HG03064 (cell line): ENCODE measurements around the gene NPAT.

ENCODE experiments used
- ATAC-seq: cut with Tn5 transposase; IDR thresholded peaks from one replicate; pipeline ENCODE4 v1.9.1; 2021; ENCODE audit warnings: low read depth; ENCODE audit not compliant: unreplicated experiment

Gene NPAT

DNA sequence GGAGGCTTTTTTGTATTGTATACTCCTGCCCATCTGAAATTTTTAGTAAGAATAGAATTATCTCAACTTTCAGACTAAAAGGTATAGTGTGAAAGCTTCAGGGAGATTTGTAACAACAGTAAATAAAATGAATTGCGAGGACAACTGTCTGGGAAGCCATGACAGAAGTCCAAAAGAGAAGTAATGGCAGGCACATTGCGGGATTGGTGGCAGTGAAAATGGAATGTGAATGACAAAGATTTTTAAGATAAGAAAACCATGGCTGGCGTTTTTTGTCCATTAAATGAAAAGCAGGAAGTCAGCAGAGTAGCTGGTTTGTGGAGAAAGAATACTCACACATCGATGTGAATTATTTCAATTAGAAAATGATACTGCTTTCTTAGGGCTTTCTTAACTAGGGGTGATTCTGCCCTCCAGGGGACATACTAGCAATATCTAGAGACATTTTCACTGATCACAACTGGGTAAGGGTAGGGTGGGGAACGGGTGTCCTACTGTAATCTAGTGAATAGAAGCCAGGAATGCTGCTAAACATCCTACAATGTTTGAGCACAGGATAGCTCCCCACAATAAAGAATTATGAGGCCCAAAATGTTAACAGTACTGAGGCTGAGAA, 1.6 kb downstream of the NPAT start:
- no peak for ATAC-seq

DNA sequence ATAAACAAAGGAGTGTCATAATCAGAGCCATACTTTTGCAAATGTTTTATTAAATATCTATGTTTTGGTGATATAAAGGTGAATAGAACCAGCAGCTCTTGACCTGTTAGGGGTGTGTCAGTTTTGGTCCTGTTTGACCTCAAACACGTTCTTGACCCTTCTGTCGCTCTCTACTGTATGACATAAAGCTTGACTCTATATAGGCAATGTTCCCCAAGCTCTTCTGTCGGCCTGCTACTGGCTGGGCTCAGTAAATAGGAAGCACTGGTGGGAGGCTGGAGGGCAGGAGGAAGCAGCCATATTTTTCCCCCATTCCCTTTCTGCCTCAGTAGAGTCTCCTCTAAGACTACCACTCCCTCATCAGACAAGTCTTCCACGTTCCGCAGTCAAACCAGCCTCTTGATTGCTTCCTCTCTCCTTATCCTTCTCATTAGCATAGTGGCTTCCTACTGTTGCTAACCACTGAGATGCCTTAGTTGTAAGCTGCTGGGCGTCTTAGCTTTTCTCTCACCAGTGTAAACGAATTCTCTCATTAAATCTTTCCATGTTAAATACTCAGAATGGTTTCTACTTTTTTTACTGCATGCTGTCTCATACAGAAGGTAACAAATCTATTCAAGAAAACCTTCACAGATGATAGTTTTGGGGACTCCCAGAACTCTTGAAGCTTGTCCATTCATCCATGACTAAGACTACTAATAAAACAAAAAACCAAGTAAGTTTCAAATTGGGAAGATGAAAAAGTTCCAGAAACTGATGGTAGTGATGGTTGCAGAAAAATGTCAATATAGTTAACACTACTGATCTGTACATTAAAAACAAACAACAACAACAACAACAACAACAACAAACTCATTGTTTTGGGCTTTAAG, 3.3 kb downstream of the NPAT start:
- ATAC-seq: no peak

DNA sequence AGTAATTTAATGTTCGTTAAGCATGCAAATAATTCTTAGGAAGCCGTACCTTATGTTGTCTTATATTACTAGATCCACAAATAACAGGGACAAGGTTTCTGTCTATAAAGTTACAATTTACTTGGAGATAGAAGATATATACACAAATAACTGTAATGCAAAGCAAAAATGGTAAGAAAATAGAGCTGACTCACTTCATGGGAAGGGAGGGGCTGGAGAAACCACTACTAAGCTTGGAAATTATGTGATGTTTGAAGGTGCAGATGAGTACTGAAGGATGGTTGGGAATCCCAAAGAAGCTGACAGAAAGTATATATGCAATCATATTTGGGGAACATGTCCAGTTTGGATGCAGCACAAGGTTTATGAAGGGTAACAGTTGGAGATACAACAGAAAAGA, 4.0 kb downstream of the NPAT start:
- no peak for ATAC-seq

DNA sequence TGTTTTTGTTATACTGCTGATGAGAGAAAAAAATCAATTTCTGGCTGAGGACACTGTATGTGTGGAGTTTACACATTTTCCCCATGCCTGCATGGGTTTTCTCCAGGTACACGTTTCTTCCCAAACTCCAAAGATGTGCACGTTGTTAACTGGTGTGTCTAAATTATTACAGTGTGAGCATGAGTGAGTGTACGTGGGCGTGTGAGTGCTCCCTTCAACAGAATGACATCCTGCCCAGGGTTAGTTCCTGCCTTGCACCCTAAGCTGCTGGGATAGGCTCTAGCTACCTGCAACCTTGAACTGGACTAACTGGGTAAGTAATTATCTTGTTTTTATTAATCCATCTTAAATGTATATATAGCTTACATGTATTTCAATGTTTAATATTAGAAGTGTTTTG, 5.5 kb downstream of the NPAT start:
- no peak for ATAC-seq

DNA sequence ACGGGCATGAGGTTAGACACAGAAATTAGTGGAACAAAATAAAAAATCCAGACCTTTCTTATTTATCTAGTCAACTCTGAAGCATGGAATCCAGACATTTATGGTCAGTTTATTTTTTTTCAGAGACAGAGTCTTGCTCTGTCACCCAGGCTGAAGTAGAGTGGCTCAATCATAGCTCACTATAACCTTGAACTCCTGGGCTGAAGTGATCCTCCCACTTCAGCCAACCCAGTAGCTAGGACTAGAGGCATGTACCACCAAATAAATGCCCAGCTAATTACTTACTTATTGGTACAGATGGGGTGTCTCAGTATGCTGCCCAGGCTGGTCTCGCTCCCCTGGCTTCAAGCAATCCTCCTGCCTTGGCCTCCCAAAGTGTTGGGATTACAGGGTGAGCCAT, 8.7 kb downstream of the NPAT start:
- no peak for ATAC-seq

DNA sequence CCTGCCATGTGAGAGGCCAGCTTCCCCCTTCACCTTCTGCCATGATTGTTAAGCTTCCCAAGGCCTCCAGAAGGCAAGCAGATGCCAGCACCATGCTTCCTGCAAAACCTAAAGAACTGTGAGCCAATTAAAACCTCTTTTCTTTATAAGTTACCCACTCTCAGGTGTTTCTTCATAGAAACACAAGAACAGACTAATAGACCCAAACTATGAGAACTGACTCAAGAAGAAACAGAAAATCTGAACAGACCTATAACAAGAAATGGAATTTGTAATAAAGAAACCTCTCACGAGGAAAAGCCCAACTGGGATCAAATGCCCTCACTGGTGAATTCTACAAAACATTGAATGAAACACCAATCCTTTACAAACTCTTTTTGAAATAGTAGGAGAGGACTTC, 12.0 kb downstream of the NPAT start:
- ATAC-seq: no peak

DNA sequence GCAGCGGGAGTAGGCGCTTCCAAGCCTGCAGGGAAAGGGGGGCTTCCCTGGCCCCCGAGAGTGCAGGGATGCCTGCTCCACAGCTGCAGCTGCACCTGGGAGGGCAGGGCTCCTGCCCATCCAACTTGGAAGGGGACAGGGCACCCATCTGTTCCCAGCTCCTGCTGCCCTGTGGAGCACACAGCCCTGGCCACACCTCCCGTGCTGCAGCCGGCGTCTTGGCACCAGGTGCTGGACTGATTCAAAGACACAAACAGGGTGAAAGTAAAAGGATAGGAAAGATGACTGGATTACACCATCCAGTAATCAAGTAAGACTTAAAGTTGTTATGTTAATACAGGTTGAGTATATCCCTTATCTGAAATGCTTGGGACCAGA, 14.8 kb downstream of the NPAT start:
- no peak for ATAC-seq

DNA sequence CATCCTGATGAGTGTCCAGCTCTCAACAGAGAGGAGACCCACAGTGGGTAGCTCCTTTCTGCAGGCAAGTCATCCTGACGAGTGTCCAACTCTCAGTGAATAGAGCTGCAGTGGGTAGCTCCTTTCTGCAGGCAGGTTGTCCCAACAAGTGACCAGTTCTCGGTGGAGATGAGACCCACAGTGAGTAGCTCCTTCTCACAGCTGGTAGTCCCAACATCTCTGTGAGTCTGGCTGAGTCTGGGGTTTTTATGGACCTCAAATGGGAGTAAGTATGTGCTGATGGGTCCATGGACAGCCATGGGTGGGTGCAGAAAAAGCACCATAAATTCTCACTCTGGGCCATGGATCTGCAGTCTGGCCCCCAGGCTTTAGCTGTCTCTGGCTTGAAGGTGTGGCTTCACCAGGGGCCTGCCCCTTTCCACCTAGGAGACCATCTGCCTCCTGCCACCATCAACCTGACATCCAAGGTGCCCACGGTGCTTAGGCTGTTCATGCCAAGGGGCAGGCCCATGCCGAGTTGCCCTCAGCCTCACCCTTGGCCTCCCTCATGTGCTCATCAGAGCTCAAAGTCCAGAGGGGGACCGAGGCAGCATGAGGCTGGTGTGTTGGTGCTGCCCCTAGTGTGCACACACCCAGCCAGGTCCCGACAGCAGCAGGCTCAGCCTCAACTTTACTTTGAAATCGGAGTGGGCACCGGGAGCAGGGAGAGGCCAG, 15.3 kb downstream of the NPAT start:
- no peak for ATAC-seq

DNA sequence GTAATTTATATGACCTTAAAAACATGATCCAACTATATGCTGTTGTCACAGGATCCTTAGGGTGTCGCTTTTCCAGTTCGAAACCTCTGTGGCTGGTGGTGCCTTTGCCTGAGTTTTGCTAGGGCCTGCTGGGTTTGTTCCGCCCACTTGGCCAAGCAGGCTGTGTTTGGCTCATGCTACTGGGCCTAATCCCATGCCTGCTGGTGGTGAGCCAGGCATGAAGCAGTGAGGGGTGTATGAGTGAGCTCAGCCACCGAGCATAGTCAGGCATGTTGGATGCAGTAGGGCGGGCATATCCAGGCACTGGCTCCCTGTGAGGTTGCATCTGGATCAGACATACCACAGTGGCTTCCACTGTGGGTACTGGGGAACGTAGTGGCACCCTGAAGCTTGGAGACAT, 16.3 kb downstream of the NPAT start:
- ATAC-seq: no peak

DNA sequence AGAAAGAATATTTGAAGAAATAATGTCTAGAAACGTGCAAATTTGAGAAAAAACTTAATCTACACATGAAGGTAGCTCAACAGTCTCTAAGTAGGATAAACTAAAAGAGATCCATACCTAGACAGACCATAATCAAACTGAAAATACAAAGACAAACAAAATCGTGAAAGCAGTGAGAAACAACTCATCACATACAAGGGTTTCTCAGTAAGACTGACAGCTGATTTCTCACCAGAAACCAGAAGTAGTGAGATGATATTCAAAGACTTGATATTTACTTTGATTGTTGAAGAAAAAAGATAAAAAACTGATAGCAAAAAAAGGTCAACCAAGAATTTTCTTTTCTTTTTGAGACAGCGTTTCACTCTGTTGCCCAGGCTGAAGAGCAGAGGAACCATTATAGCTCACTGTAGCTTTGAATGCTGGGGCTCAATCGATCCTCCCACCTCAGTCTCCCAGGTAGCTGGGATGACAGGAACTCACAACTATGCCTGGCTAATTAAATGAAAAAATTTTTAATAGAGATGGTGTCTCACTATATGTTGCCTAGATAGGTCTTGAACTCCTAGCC, 17.4 kb downstream of the NPAT start:
- ATAC-seq: no peak

DNA sequence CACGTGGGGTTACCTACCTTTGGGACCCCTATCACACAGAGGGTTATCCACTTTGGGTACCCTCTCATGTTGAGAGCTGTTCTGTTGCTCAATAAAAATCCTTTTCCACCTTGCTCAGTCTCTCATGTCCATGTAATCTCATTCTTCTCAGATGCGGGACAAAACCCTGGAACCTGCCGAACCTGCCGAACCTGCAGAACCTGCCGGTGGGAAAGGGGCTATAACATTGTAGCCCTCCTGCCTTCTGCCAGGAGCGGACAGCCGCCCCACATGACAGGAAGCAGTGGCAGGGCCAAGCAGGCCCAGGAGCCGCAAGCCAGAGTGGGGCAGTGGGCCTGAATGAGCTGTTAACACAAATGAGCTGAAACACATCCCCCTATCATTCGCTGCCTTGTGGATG, 18.1 kb downstream of the NPAT start:
- ATAC-seq: no peak

DNA sequence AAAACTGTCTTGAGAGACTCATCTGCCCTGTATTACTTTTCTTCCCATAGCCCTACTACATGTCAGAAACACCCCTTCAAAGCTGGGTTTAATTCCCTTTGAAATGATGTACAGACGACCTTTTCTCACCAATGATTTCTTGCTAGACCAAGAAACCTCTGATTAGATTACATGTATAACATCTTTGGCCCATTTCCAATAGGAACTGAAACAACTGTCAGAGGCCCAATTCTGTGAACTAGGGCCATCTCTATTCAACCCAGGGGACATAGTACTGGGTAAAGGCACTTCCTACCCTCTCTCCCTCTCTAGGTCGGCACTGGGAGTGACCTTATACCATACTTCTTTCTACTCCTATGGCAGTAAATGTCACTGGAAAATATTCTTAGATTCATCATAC, 19.4 kb downstream of the NPAT start:
- ATAC-seq: no peak

DNA sequence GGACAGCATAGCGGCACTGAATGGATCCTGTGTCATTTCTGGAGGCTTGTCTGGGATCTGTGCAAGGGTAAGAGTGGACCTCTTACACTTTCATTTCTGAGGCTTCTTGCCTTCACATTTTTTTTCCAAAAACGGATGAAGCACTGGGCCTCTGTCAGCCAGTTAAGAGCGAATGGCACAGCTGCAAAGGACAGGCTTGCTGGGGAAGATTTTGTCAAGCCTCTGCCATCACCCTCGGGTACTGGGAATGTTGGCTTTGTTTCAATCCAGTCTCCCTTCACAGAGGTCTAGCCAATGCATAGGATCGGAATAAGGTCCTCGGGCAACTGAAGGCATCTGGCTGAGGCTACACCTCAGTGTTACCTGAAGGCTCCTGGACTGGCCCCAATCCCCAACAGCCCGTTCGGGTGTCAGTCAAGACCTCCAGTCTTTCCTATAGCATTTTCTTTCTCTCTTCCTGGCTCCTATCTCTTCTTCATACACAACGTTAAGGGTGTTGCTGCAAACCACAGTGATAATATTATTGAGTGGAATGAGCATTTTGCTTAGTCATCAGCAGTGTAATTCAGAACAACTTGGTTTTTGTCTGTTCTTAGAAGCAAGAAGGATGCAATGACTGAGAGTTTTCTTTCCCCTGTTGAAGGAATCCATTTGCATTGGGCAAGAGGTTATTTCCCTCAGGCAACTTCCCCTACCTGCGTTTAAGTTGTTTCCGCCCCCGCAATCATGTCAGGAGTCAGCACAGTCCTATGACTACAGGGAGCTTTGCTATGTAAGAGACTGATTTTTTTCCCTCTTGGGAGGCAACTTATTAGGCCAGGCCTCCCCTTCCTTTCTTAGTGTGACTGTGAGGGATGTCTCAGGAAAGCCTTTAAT, 22.8 kb downstream of the NPAT start:
- ATAC-seq: peak; percentile 62

DNA sequence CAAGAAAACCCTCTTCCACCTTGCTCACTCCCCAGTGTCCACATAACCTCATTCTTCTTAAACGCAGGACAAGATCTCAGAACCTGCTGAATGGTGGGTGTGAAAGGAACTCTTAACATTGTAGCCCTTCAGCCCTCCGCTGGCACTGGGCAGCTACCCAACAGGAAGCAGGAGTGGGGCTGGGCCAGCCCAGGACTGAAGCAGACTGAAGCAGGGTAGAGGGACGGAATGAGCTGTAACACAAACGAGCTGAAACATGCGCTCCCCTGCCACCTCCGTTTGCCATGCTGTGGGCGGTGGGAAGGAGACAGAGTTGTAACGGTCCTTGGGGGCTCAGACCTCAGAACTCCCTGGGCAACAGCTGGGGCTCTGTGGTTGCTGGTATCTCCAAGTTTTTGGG, 23.6 kb downstream of the NPAT start:
- no peak for ATAC-seq

DNA sequence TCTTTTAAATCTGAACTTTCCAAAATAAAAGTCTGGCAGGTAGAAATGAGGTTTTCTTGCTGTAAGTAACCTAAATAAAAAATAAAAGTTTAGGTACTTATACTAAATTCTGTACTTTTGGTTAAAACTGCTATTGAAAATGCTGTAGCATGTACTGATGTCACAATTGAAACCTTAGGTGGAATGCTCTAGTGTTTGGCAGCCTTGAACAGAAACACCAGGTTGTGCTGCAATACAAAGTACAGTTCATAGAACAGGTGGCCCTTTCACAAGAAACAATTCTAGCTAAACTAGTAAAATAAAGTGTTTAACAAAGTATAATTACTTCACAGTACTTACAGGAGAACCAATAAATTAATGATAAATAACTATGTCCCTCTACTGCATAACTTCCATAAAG, 25.1 kb downstream of the NPAT start:
- ATAC-seq: peak; percentile 49

DNA sequence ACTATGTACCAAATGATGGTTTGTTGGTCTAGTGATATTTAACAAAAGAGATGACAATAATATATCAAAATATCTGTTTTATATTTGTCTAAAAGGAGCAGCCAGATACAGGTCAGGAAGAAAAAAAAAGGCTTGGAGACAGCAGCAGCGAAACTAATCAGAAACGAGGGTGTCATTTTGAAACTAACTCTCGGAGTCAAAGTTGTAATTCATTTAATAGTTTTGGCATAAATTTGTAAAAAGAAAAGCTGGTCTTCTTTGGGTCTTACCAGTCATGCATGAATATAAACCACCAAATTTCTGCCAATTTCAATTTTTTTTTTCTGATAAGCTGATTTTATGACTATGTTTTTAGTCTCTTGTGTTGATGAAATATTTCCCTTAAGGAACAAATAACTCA, 25.5 kb downstream of the NPAT start:
- peak; percentile 42 for ATAC-seq

DNA sequence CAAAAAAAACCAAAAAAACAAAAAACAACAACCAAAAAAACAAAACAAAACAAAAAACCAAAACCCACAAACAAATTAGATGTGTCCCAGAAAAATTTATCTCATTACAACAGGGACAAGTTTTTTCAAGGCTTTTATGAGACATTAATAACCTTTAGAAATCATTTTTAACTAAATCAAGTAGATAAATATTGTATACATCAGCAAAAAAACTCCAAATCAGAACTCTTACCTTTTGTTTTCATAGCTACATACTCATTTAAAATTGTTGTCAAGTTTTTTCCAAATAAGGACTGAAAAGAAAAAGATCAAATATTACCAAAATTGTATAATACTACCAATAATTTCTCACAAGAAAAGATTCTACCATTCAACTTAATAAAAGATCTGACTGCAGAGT, 28.7 kb downstream of the NPAT start:
- no peak for ATAC-seq

DNA sequence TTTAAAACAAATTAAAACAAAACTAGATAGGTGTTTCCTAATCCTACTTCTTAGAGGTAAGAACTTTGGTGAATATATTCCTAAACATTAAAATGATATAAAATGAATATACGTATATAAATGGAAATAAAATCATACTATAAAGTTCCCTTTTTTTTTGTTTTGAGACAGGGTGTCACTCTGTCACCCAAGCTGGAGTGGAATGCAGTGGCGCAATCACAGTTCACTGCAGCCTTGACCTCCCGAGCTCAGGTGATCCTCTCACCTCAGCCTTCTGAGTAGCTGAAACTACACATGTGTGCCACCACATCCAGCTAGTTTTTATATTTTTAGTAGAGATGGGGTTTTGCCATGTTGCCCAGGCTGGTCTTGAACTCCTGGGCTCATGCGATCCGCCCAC, 44.9 kb downstream of the NPAT start:
- ATAC-seq: no peak

DNA sequence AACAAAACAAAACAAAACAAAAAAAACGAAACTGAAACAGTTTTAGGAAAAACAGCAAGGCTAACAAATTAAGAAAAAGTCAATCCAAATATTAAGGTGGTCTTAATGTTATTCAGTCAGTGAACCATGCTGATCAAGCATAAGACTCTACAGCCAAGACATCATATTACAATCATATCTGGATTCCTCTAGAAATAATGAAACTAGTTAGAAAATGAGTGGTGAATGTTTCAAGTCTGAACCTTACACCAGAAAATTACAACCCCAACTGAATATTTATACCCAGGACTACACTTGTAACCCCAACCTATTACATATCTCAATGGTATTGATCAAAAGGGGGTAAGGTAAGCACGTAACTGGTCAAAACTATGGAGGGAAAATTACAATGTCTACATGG, 52.3 kb downstream of the NPAT start:
- ATAC-seq: no peak

DNA sequence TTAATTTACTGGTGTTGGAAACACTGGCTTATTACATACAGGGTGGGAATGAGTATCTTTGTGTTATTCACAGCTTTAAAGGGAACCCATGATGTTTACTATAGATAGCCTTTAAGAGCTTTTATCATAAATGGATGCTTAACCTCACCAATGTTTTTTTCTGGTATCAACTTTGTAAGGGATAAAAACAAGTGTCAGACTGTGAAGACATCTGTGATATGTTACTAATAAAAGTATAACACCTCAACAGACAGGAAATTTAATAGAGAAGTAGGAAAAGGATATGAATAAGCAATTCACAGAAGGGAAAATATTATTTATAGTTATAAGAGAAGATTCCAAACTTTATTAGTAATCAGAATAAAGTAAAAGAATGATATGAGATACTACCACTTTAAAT, 54.8 kb downstream of the NPAT start:
- ATAC-seq: no peak
